Measurements from ENCODE around the gene SORL1. TPM values are rescaled to one million over a fixed set of nuclear protein-coding genes. Genes with fewer than 3 reads are reported as not detected.

The SORL1 gene
- total and polyA plus RNA-seq, 2 experiments from 2014 or later: 0.26 to 0.54 TPM

DNA sequence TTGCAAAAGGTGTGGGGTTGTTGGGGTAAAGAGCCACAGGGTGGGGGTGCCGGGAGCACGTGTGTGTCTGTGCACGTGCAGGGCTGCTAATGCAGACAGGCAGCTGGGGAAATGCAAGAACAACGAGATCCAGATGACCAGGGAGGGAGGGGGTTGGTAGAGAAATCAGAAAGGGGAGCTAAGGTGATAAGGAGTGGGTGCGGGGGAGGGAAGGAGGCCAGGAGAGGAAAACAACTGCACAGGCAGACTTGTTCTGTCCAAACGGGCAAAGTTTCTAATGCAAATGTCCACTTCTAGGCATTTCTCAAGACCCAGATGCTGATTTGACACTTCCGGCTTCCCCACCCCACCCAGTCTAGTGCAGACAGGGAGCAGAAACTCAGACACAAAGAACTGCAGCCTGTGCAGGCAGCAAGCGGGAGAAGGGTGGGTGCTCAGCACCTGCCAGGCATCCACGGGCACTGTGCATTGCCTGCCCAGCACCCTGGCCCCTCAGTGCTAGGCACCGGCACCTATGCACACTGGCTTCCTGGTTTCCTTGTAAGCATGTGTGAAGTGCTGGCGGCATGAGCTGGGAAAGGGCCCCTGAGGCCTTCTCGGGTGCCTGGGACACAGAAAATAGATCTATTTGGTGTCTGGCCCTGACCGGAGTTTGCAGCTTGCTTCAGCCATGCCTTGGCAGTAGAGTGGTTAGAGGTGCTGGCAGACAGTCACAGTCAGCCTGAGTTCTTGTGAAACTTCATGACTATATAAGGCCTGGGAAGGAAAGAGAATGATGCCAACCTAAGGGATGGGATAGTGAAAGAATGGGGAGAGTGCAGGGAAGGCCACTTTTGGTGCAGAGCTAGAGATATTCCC is 220.7 kb downstream of the SORL1 start:
- Histone ChIP-seq H3K27ac (no peak overlapping the region), H3K79me2 (ENCODE audit: insufficient read depth) (no peaks in the 10 kb centered on the region), H3F3A (ENCODE audit: insufficient read depth) (no peaks in the 10 kb centered on the region), H3K4me2 (ENCODE audit: unreplicated experiment) (no peak overlapping the region), H3K9ac (no peak overlapping the region), H4K20me1 (ENCODE audit: insufficient read depth) (no peaks in the 10 kb centered on the region), H3K4me1 (ENCODE audit: insufficient read depth) (peaks cover 38% of the 10 kb centered on the region), H3K27me3 (replicated peaks; ENCODE audit: insufficient read depth) (no peaks in the 10 kb centered on the region), H3K36me3 (ENCODE audit: low read depth) (no peaks in the 10 kb centered on the region), H3K4me3 (no peak overlapping the region), H3K9me2 (ENCODE audit: insufficient read depth) (no peaks in the 10 kb centered on the region), H3K9me3 (ENCODE audit: low read depth) (no peaks in the 10 kb centered on the region), H2AFZ (peak overlapping the region; percentile 52)
- WGBS, 2 experiments (ENCODE audit: low coverage in 1 of 2, low lambda C conversion rate in 2 of 2, missing lambda C conversion rate in 2 of 2): 20 to 26% methylated on average over 12 to 13 of the region's 13 CpGs
- peak; percentile 76 for DNase-seq
- in situ Hi-C loops (cut with MboI): no loop called here
- no peak for TF ChIP-seq EZH2phosphoT487 (IDR thresholded peaks at IDR 0.05; ENCODE audit: insufficient read depth, low read depth)
- no peak for TF ChIP-seq EZH2 (IDR thresholded peaks at IDR 0.05; ENCODE audit: insufficient read depth, poor library complexity, severe bottlenecking)

DNA sequence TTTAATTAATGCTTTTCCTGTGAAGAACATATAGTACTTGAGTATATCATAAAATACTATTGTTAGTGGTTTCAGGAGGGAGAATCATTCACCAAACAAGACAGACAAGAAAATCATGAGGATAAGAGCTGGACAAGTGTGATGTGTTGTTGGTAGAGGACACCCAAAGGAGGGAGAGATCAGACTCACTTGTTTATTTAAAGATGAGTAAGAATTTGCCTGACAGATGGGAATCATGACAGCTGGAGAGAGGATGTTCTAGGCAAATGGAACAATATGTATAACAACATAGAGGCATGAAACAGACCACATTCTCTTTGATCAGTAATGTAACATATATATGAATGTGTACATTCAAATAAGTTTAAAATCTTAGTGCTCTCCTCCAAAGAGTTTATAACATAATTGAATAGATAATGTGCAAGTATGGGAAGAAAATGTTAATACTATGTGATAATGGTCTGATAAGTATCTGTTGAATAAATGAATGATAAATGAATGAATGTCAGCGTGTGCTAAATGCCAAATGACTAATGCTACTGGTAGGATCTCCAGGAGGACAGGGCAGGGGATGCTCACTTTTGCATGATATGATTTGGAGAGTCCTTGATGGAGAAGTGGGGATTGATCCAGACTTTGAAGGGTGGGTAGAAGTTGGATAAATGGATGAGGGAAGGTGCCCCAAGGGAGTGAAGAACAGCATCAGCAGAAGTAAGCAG is 229.6 kb downstream of the SORL1 start:
- H3K79me2 ChIP-seq (ENCODE audit: insufficient read depth): no peaks in the 10 kb centered on the region
- no peak overlapping the region for H3K4me2 ChIP-seq (ENCODE audit: unreplicated experiment)
- no peaks in the 10 kb centered on the region for H3K9me2 ChIP-seq (ENCODE audit: insufficient read depth)
- H3K4me3 ChIP-seq: no peak overlapping the region
- no peaks in the 10 kb centered on the region for H4K20me1 ChIP-seq (ENCODE audit: insufficient read depth)
- no peaks in the 10 kb centered on the region for H3K4me1 ChIP-seq (ENCODE audit: insufficient read depth)
- no peak for DNase-seq
- TF ChIP-seq EZH2 (IDR thresholded peaks at IDR 0.05; ENCODE audit: insufficient read depth, poor library complexity, severe bottlenecking) (no peak), EZH2phosphoT487 (IDR thresholded peaks at IDR 0.05; ENCODE audit: insufficient read depth, low read depth) (no peak)
- in situ Hi-C loops (cut with MboI): no loop called here
- 6 to 9% methylated on average over 1 of the region's 1 CpG for WGBS, 2 experiments (ENCODE audit: low coverage in 1 of 2, low lambda C conversion rate in 2 of 2, missing lambda C conversion rate in 2 of 2)
- no peaks in the 10 kb centered on the region for H3K9me3 ChIP-seq (ENCODE audit: low read depth)
- no peaks in the 10 kb centered on the region for H3K36me3 ChIP-seq (ENCODE audit: low read depth)
- no peak overlapping the region for H3K9ac ChIP-seq
- H3K27me3 ChIP-seq (replicated peaks; ENCODE audit: insufficient read depth): no peaks in the 10 kb centered on the region
- no peak overlapping the region for H2AFZ ChIP-seq
- no peaks in the 10 kb centered on the region for H3F3A ChIP-seq (ENCODE audit: insufficient read depth)
- no peak overlapping the region for H3K27ac ChIP-seq

Other genes starting within 250 kb of the SORL1 start
- gene SC5D, start 159.5 kb upstream of the SORL1 start, total RNA-seq (2014; rRNA removed; shearing (Covaris generic)): 25.5 and 32.7 TPM in 2 replicates
- 27.7 and 28.4 TPM in 2 replicates for gene SC5D, start 159.5 kb upstream of the SORL1 start, polyA plus RNA-seq (2016; fragmentation: Nextera tagmentation; extraction: Ambion mirVana)

Data from GM23248 (cell line).